Measurements from ENCODE around the gene PARD3B.

GRCh38 chr2:205609113-205609512 lies 1063.8 kb downstream of the PARD3B start:
- TF ChIP-seq, protein P1, sequence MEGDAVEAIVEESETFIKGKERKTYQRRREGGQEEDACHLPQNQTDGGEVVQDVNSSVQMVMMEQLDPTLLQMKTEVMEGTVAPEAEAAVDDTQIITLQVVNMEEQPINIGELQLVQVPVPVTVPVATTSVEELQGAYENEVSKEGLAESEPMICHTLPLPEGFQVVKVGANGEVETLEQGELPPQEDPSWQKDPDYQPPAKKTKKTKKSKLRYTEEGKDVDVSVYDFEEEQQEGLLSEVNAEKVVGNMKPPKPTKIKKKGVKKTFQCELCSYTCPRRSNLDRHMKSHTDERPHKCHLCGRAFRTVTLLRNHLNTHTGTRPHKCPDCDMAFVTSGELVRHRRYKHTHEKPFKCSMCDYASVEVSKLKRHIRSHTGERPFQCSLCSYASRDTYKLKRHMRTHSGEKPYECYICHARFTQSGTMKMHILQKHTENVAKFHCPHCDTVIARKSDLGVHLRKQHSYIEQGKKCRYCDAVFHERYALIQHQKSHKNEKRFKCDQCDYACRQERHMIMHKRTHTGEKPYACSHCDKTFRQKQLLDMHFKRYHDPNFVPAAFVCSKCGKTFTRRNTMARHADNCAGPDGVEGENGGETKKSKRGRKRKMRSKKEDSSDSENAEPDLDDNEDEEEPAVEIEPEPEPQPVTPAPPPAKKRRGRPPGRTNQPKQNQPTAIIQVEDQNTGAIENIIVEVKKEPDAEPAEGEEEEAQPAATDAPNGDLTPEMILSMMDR (IDR thresholded peaks at IDR 0.05; ENCODE audit: insufficient read depth, low read length, poor library complexity, severe bottlenecking): no peak
- no peak for TF ChIP-seq EZH2phosphoT487 (conservative IDR thresholded peaks at IDR 0.05; ENCODE audit: low read length)

Measured in SU-DHL-6 (cell line).